Smooth muscle cell (in vitro differentiated cells): ENCODE measurements around the gene GFOD1. TPM values are rescaled to one million over a fixed set of nuclear protein-coding genes. Genes with fewer than 3 reads are reported as not detected.
A peak's percentile ranks its signal among the peaks of the same experiment; 100 is the strongest.

Source experiments
- DNase-seq: peaks from one replicate; lab custom pipeline; 2025; ENCODE audit not compliant: unreplicated experiment; lab: John Stamatoyannopoulos, UW
- H2AFZ ChIP-seq: fragments of 200-600 bp; sonication (generic); 2 replicates; pipeline ENCODE4 v1.6.0; 2016; ENCODE audit warnings: antibody characterized with exemption, low read depth, mild to moderate bottlenecking
- H3F3A ChIP-seq: fragments of 200-600 bp; sonication (generic); 2 replicates; pipeline ENCODE4 v1.6.0; 2017; ENCODE audit warnings: antibody characterized with exemption, low read depth
- H3K27ac ChIP-seq: fragments of 200-600 bp; sonication (generic); 2 replicates; pipeline ENCODE4 v1.5.1; 2016; ENCODE audit warnings: low read depth, mild to moderate bottlenecking
- H3K27me3 ChIP-seq: fragments of 200-600 bp; sonication (generic); 2 replicates; pipeline ENCODE4 v1.6.1; 2016; ENCODE audit warnings: low read depth, mild to moderate bottlenecking
- H3K36me3 ChIP-seq: fragments of 200-600 bp; sonication (generic); 2 replicates; pipeline ENCODE4 v1.5.1; 2016; ENCODE audit warnings: low read depth
- H3K4me1 ChIP-seq: fragments of 200-600 bp; sonication (generic); 2 replicates; pipeline ENCODE4 v1.5.1; 2016; ENCODE audit warnings: low read depth
- H3K4me2 ChIP-seq: fragments of 200-600 bp; sonication (generic); 2 replicates; pipeline ENCODE4 v1.6.0; 2016; ENCODE audit warnings: mild to moderate bottlenecking
- H3K4me3 ChIP-seq: fragments of 200-600 bp; sonication (generic); 2 replicates; pipeline ENCODE4 v1.5.1; 2016; ENCODE audit warnings: mild to moderate bottlenecking
- H3K79me2 ChIP-seq: fragments of 200-600 bp; sonication (generic); 2 replicates; pipeline ENCODE4 v1.6.0; 2016; ENCODE audit warnings: low read depth, mild to moderate bottlenecking
- H3K9ac ChIP-seq: fragments of 200-600 bp; sonication (generic); 2 replicates; pipeline ENCODE4 v1.6.0; 2016; ENCODE audit warnings: low read depth
- H3K9me3 ChIP-seq: fragments of 200-600 bp; sonication (generic); replicated peaks from 2 replicates; pipeline ENCODE4 v1.5.1; 2016; ENCODE audit warnings: low read depth
- H4K20me1 ChIP-seq: fragments of 200-600 bp; sonication (generic); 2 replicates; pipeline ENCODE4 v1.6.0; 2016; ENCODE audit warnings: low read depth
- WGBS: methylation state at CpG from one replicate; pipeline ENCODE4 v1.1.7; 2016; ENCODE audit warnings: low lambda C conversion rate; 5-methylcytosine and 5-hydroxymethylcytosine counted together
- polyA plus RNA-seq: library from polyadenylated mRNA; unstranded; fragments of >200 nt; fragmentation: Nextera tagmentation; extraction: Ambion mirVana; gene quantifications from 2 replicates; pipeline ENCODE4 v1.2.1, GENCODE V29; 2016
- total RNA-seq: library from RNA; depleted of rRNA; stranded (reverse); fragments of >200 nt; gene quantifications from 2 replicates; pipeline ENCODE4 v1.2.3, GENCODE V29; 2014
- TF ChIP-seq, protein P1 (sequence below): fragments of 200-600 bp; sonication (generic); IDR thresholded peaks from 2 replicates; pipeline ENCODE4 v1.5.1; 2017; ENCODE audit warnings: borderline replicate concordance, mild to moderate bottlenecking, antibody characterized with exemption; ENCODE audit not compliant: insufficient read depth, poor library complexity, severe bottlenecking

GFOD1 gene
- total and polyA plus RNA-seq, 2 experiments from 2014 or later: 9.6 to 14.0 TPM

GRCh38 chr6:13407709-13408695 is 79.4 kb downstream of the GFOD1 start:
- H3K36me3 ChIP-seq: no peaks in the 10 kb centered on the region
- H3F3A ChIP-seq: no peaks in the 10 kb centered on the region
- no peaks in the 10 kb centered on the region for H3K4me1 ChIP-seq
- no peaks in the 10 kb centered on the region for H3K9me3 ChIP-seq
- TF ChIP-seq, protein P1, sequence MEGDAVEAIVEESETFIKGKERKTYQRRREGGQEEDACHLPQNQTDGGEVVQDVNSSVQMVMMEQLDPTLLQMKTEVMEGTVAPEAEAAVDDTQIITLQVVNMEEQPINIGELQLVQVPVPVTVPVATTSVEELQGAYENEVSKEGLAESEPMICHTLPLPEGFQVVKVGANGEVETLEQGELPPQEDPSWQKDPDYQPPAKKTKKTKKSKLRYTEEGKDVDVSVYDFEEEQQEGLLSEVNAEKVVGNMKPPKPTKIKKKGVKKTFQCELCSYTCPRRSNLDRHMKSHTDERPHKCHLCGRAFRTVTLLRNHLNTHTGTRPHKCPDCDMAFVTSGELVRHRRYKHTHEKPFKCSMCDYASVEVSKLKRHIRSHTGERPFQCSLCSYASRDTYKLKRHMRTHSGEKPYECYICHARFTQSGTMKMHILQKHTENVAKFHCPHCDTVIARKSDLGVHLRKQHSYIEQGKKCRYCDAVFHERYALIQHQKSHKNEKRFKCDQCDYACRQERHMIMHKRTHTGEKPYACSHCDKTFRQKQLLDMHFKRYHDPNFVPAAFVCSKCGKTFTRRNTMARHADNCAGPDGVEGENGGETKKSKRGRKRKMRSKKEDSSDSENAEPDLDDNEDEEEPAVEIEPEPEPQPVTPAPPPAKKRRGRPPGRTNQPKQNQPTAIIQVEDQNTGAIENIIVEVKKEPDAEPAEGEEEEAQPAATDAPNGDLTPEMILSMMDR: no peak
- no peak overlapping the region for H2AFZ ChIP-seq
- H3K27ac ChIP-seq: peak overlapping the region; percentile 19
- no peaks in the 10 kb centered on the region for H3K27me3 ChIP-seq
- no peak overlapping the region for H3K4me3 ChIP-seq
- DNase-seq: no peak
- H3K9ac ChIP-seq: no peak overlapping the region
- peaks cover 10% of the 10 kb centered on the region for H3K79me2 ChIP-seq
- no peaks in the 10 kb centered on the region for H4K20me1 ChIP-seq
- WGBS: 93% methylated on average over 12 of the region's 12 CpGs
- no peak overlapping the region for H3K4me2 ChIP-seq

- Histone ChIP-seq H3K79me2 (peaks cover 11% of the 10 kb centered on the region), H3K4me3 (no peak overlapping the region), H4K20me1 (no peaks in the 10 kb centered on the region), H3K4me2 (no peak overlapping the region), H3K27me3 (no peaks in the 10 kb centered on the region), H2AFZ (no peak overlapping the region), H3K4me1 (no peaks in the 10 kb centered on the region), H3K36me3 (no peaks in the 10 kb centered on the region), H3K9ac (no peak overlapping the region), H3K27ac (peak overlapping the region; percentile 19), H3K9me3 (no peaks in the 10 kb centered on the region), H3F3A (no peaks in the 10 kb centered on the region)
- DNase-seq: no peak
- TF ChIP-seq, protein P1: no peak
- WGBS: 79% methylated on average over 3 of the region's 3 CpGs
These were observed 80.1 kb downstream of the GFOD1 start for GRCh38 chr6:13407368-13407708.

DNA sequence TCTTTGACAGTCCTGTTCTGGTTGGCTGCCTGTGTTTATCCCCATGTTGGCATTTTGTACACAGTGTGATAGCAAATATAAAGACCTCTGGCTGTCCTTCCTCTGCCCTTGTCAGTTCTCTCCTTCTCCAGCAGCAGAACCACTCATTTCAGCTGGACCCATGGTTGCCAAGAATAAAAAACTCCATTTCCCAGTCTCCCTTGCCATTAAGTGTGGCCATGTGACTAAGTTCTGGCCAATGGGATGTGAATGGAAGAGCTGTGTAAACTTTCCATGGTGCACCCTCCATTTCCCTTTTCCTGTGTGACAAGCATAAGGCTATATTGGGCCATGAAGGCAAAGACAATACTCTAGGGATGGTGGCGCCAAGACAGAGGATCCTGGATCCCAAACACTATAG is 80.6 kb downstream of the GFOD1 start:
- Histone ChIP-seq H3K4me1 (no peaks in the 10 kb centered on the region), H2AFZ (no peak overlapping the region), H3F3A (no peaks in the 10 kb centered on the region), H3K27ac (peak overlapping the region; percentile 38), H3K4me3 (no peak overlapping the region), H3K36me3 (no peaks in the 10 kb centered on the region), H3K9me3 (no peaks in the 10 kb centered on the region), H4K20me1 (no peaks in the 10 kb centered on the region), H3K9ac (no peak overlapping the region), H3K4me2 (no peak overlapping the region), H3K79me2 (peaks cover 16% of the 10 kb centered on the region), H3K27me3 (no peaks in the 10 kb centered on the region)
- TF ChIP-seq, protein P1: no peak
- 100% methylated on average over 1 of the region's 1 CpG for WGBS
- no peak for DNase-seq
